Subcutaneous adipose tissue (tissue), 4 donors: ENCODE measurements around the gene RAB11FIP3. TPM values are rescaled to one million over a fixed set of nuclear protein-coding genes. Genes with fewer than 3 reads are reported as not detected.

Source experiments
- total RNA-seq, 4 donors: library from RNA; depleted of rRNA; stranded (reverse); fragments of >200 nt; gene quantifications; one replicate each; pipeline ENCODE4 v1.1.0, GENCODE V29; 2016
- TF ChIP-seq, protein P1 (sequence below): fragments of 450-650 bp; IDR thresholded peaks from one replicate; pipeline ENCODE4 v1.5.1; 2016; ENCODE audit warnings: low read depth, mild to moderate bottlenecking, control low read depth, antibody characterized with exemption, moderate library complexity

Gene RAB11FIP3
- total RNA-seq, 4 donors from 2014 or later = 10.9 to 35.0 (median 21.0) TPM

GRCh38 chr16:389352-389751, 36.1 kb upstream of the RAB11FIP3 start:
- TF ChIP-seq, protein P1, sequence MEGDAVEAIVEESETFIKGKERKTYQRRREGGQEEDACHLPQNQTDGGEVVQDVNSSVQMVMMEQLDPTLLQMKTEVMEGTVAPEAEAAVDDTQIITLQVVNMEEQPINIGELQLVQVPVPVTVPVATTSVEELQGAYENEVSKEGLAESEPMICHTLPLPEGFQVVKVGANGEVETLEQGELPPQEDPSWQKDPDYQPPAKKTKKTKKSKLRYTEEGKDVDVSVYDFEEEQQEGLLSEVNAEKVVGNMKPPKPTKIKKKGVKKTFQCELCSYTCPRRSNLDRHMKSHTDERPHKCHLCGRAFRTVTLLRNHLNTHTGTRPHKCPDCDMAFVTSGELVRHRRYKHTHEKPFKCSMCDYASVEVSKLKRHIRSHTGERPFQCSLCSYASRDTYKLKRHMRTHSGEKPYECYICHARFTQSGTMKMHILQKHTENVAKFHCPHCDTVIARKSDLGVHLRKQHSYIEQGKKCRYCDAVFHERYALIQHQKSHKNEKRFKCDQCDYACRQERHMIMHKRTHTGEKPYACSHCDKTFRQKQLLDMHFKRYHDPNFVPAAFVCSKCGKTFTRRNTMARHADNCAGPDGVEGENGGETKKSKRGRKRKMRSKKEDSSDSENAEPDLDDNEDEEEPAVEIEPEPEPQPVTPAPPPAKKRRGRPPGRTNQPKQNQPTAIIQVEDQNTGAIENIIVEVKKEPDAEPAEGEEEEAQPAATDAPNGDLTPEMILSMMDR = no peak

DNA sequence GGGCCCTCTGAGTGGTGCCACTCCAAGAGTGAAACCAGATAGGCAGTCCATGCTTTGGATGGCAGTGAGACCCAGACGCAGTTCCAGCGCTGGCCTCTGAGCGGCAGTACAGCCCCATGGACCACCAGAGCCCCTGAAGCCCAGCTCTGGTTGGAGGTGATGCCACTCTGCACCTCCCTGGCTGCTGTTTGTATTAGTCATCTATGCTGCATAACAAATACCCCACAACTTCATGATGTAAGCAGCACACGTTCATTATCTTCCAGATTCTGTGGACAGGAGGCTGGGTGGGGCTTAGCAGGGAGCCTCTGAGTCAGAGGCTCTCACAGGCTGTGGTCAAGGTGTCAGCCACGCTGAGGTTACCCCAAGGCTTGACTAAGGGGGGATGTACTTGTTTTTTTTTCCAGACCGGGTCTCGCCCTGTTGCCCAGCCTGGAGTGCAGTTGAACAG, 33.5 kb upstream of the RAB11FIP3 start:
- TF ChIP-seq, protein P1 = no peak

GRCh38 chr16:392450-393030, 32.9 kb upstream of the RAB11FIP3 start:
- TF ChIP-seq, protein P1 = no peak

DNA sequence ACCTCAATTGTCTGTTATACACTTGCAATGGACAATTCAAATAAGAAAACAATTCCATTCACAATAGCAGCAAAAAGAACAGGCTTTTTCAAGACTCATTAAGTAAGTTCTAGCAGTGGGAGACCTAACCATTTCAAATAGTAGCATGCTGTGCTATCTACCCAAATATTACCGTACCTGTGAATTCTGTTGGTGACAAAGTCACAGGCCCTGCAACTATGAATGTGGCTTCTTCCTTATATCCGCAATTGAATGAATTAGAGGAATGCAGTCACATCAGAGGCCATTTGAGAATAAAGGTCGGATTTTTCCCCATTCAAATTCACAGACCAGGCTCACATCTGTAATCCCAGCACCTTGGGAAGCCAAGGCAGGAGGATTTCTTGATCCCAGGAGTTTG, 29.2 kb upstream of the RAB11FIP3 start:
- TF ChIP-seq, protein P1 = no peak

- TF ChIP-seq, protein P1 = no peak
Observed at GRCh38 chr16:396605-397004, 28.8 kb upstream of the RAB11FIP3 start.

- TF ChIP-seq, protein P1 = no peak
Observed at GRCh38 chr16:397135-397661, 28.3 kb upstream of the RAB11FIP3 start, which contains the start of gene NME4. Gene NME4 (plus strand): TSS chr16:397199. CDS start chr16:397223, 24 bp downstream.

DNA sequence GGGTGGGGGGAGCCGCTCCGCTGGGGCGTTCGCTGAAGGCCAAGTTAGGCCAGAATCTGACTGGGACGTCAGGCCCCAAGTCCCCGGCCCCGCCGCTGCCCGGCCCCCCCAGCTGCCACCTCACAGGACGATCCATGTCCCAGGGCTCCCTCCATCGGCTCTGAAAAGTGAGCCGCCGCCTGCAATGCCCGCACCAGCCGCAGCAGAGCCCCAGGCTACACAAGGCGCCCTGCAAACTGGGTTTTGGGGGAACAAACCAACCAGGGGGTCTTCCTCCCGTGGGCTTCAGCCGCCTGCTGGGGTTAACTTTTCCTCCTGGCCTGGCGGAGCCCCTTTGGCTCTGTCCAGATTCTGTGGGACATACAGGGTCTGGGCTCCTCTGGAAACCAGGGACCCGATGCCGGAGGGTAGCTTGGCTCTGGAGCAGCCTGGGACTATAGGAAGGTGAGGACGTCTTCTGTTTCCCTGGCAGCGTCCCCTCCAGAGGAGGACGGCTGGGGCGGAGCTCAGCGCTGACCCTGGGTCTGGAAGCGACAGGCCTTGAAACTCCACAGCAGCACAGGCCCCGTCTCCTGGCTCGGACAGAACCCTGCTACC, 27.6 kb upstream of the RAB11FIP3 start:
- TF ChIP-seq, protein P1 = no peak
